Fibroblast of skin of back (primary cell): ENCODE results near the gene ATP8B3.
"Not testable (repeated sequence)": the region's sequence is repeated elsewhere in the genome, so short reads cannot be mapped to it uniquely, and the experiment has no call there.

ENCODE experiments used
- DNase-seq: peaks from one replicate; pipeline ENCODE4 v3.0.0-alpha.2; 2013

Gene ATP8B3

GRCh38 chr19:1766800-1767352 lies 45.2 kb downstream of the ATP8B3 start:
- DNase-seq = no peak

- no peak for DNase-seq
Measured at GRCh38 chr19:1765904-1766799, 45.9 kb downstream of the ATP8B3 start.

- no peak for DNase-seq
Measured at GRCh38 chr19:1765232-1765903, 46.7 kb downstream of the ATP8B3 start.

- DNase-seq = no peak
Measured at GRCh38 chr19:1764729-1765128, 47.3 kb downstream of the ATP8B3 start.

- DNase-seq = no peak
Measured at GRCh38 chr19:1763648-1764639, 48.1 kb downstream of the ATP8B3 start.

GRCh38 chr19:1762243-1763117 lies 49.6 kb downstream of the ATP8B3 start:
- DNase-seq = no peak

GRCh38 chr19:1761528-1762242 lies 50.4 kb downstream of the ATP8B3 start:
- DNase-seq = no peak

GRCh38 chr19:1760786-1761527 lies 51.1 kb downstream of the ATP8B3 start:
- not testable (repeated sequence) for DNase-seq

- no peak for DNase-seq
Measured at GRCh38 chr19:1760020-1760419, 52.1 kb downstream of the ATP8B3 start.

- DNase-seq = no peak
Measured at GRCh38 chr19:1758959-1759903, 52.8 kb downstream of the ATP8B3 start.

GRCh38 chr19:1758231-1758577 lies 53.9 kb downstream of the ATP8B3 start:
- no peak for DNase-seq

- DNase-seq = no peak
Measured at GRCh38 chr19:1757468-1758230, 54.4 kb downstream of the ATP8B3 start.

GRCh38 chr19:1756705-1757465 lies 55.2 kb downstream of the ATP8B3 start:
- DNase-seq = no peak

GRCh38 chr19:1756264-1756663 lies 55.8 kb downstream of the ATP8B3 start:
- no peak for DNase-seq

GRCh38 chr19:1755467-1756171 lies 56.5 kb downstream of the ATP8B3 start:
- DNase-seq = no peak

- DNase-seq = no peak
Measured at GRCh38 chr19:1754636-1755466, 57.2 kb downstream of the ATP8B3 start.
